AG10803 (cell line): ENCODE data around the gene SPRN.
"Not testable (repeated sequence)": the region's sequence is repeated elsewhere in the genome, so short reads cannot be mapped to it uniquely, and the experiment has no call there.

Experiments used
- DNase-seq: peaks from one replicate; pipeline ENCODE4 v3.0.0; 2010; ENCODE audit warnings: low read depth
- H3K4me3 ChIP-seq: 2 replicates; pipeline ENCODE4 v1.5.1; 2011; ENCODE audit warnings: mild to moderate bottlenecking, low read length, control low read depth
- TF ChIP-seq, protein P1 (sequence below): conservative IDR thresholded peaks from 2 replicates; pipeline ENCODE4 v1.5.1; 2011; ENCODE audit warnings: mild to moderate bottlenecking, low read length, control low read depth, inconsistent platforms

SPRN gene

GRCh38 chr10:133381036-133381435 lies 43.4 kb downstream of the SPRN start:
- DNase-seq, result no peak
- H3K4me3 ChIP-seq, result no peak overlapping the region
- TF ChIP-seq, protein P1, sequence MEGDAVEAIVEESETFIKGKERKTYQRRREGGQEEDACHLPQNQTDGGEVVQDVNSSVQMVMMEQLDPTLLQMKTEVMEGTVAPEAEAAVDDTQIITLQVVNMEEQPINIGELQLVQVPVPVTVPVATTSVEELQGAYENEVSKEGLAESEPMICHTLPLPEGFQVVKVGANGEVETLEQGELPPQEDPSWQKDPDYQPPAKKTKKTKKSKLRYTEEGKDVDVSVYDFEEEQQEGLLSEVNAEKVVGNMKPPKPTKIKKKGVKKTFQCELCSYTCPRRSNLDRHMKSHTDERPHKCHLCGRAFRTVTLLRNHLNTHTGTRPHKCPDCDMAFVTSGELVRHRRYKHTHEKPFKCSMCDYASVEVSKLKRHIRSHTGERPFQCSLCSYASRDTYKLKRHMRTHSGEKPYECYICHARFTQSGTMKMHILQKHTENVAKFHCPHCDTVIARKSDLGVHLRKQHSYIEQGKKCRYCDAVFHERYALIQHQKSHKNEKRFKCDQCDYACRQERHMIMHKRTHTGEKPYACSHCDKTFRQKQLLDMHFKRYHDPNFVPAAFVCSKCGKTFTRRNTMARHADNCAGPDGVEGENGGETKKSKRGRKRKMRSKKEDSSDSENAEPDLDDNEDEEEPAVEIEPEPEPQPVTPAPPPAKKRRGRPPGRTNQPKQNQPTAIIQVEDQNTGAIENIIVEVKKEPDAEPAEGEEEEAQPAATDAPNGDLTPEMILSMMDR, result no peak

GRCh38 chr10:133379801-133380666 lies 44.4 kb downstream of the SPRN start:
- DNase-seq, result no peak
- peak overlapping the region; percentile 59 for H3K4me3 ChIP-seq
- TF ChIP-seq, protein P1, result no peak

GRCh38 chr10:133379152-133379800 lies 45.1 kb downstream of the SPRN start, which contains the start of gene PAOX:
TSS of gene PAOX (plus strand) at chr10:133379262. CDS start at chr10:133379317, 55 bp downstream.
- TF ChIP-seq, protein P1, result no peak
- peak within 1 kb of the TSS; percentile 76 for H3K4me3 ChIP-seq
- peak; percentile 49 for DNase-seq

GRCh38 chr10:133378251-133379096 lies 46.0 kb downstream of the SPRN start:
- H3K4me3 ChIP-seq, result peak overlapping the region; percentile 76
- peak; percentile 34 for DNase-seq
- TF ChIP-seq, protein P1, result no peak

- TF ChIP-seq, protein P1, result no peak
- H3K4me3 ChIP-seq, result peak overlapping the region; percentile 76
- DNase-seq, result no peak
Observed at GRCh38 chr10:133377818-133378250, 46.6 kb downstream of the SPRN start.

GRCh38 chr10:133377025-133377817 lies 47.2 kb downstream of the SPRN start:
- no peak for DNase-seq
- TF ChIP-seq, protein P1, result no peak
- no peak overlapping the region for H3K4me3 ChIP-seq

- H3K4me3 ChIP-seq, DNase-seq: not testable (repeated sequence)
Observed at GRCh38 chr10:133376183-133376582, 48.2 kb downstream of the SPRN start.
